H1 (cell line): ENCODE measurements around the gene CTSL. TPM values are rescaled to one million over a fixed set of nuclear protein-coding genes. Genes with fewer than 3 reads are reported as not detected.

Source experiments
- CTCF ChIA-PET: fragments of 300-600 bp; sonication (Branson Sonifier 250); formaldehyde crosslinking; loops from one replicate; lab custom pipeline; 2021; ENCODE audit not compliant: partially characterized antibody; lab: Charles Lee
- POLR2A ChIA-PET: fragments of 300-600 bp; sonication (Branson Sonifier 250); formaldehyde crosslinking; loops from one replicate; lab custom pipeline; 2021; ENCODE audit warnings: inconsistent platforms; ENCODE audit not compliant: partially characterized antibody; lab: Charles Lee
- DNase-seq, 2 experiments: peaks; one replicate each; pipeline versions ENCODE4 v3.0.0 to v3.0.0-alpha.2; 2010 to 2022; ENCODE audit warnings: low spot score in 2 of 2, low read depth in 1 of 2, mixed read lengths in 1 of 2
- FAIRE-seq: peaks from 2 replicates; lab custom pipeline; 2011; peaks lifted over from hg19 to GRCh38; lab: Jason Lieb, UNC
- H2AFZ ChIP-seq: 2 replicates; pipeline ENCODE4 v1.8.1; 2012; ENCODE audit warnings: low read length, inconsistent platforms
- H2AK5ac ChIP-seq: 2 replicates; pipeline ENCODE4 v1.6.1; 2013; ENCODE audit warnings: low read depth, low read length
- H2BK120ac ChIP-seq: replicated peaks from 2 replicates; pipeline ENCODE3; 2013; ENCODE audit warnings: low read depth, low read length, inconsistent platforms
- H2BK12ac ChIP-seq: 2 replicates; pipeline ENCODE4 v1.6.1; 2013; ENCODE audit warnings: low read depth, low read length
- H2BK15ac ChIP-seq: 2 replicates; pipeline ENCODE4 v1.6.1; 2013; ENCODE audit warnings: low read length
- H2BK20ac ChIP-seq: 2 replicates; pipeline ENCODE4 v1.6.1; 2013; ENCODE audit warnings: low read length
- H2BK5ac ChIP-seq: 2 replicates; pipeline ENCODE4 v1.6.1; 2013; ENCODE audit warnings: low read depth, low read length
- H3K14ac ChIP-seq: 2 replicates; pipeline ENCODE4 v1.6.1; 2013; ENCODE audit warnings: inconsistent platforms; ENCODE audit not compliant: insufficient read length
- H3K18ac ChIP-seq: 2 replicates; pipeline ENCODE4 v1.6.1; 2013; ENCODE audit warnings: low read length; ENCODE audit errors: extremely low read depth
- H3K23ac ChIP-seq: 2 replicates; pipeline ENCODE4 v1.6.1; 2013; ENCODE audit warnings: inconsistent platforms; ENCODE audit not compliant: insufficient read length
- H3K23me2 ChIP-seq: 2 replicates; pipeline ENCODE4 v1.6.1; 2013; ENCODE audit warnings: low read depth, low read length
- H3K27ac ChIP-seq: 2 replicates; pipeline ENCODE4 v1.6.1; 2011; ENCODE audit warnings: low read depth, low read length, inconsistent platforms
- H3K27me3 ChIP-seq, 4 experiments: replicated peaks in 1 of 4; 1 replicate in 1 of 4; 2 replicates in 3 of 4; pipeline versions ENCODE4 v1.6.1 to v1.8.1; 2011 to 2013; ENCODE audit warnings: low read length in 3 of 4, mild to moderate bottlenecking in 3 of 4, inconsistent platforms in 2 of 4, mixed read lengths in 2 of 4, moderate library complexity in 1 of 4; ENCODE audit not compliant: control insufficient read depth in 3 of 4, insufficient read depth in 3 of 4; ENCODE audit errors: extremely low read depth in 1 of 4
- H3K36me3 ChIP-seq, 4 experiments: 2 replicates each; pipeline versions ENCODE4 v1.6.1 to v1.8.1; 2011 to 2013; ENCODE audit warnings: mild to moderate bottlenecking in 4 of 4, low read length in 3 of 4, moderate library complexity in 2 of 4, control low read depth in 1 of 4, inconsistent platforms in 1 of 4; ENCODE audit not compliant: insufficient read depth in 4 of 4, control insufficient read depth in 2 of 4
- H3K4ac ChIP-seq: replicated peaks from 2 replicates; pipeline ENCODE3; 2013; ENCODE audit warnings: low read length, low read depth, mixed read lengths, inconsistent platforms; ENCODE audit not compliant: insufficient read length
- H3K4me1 ChIP-seq, 4 experiments: replicated peaks in 1 of 4; 1 replicate in 1 of 4; 2 replicates in 3 of 4; pipeline versions ENCODE4 v1.6.1 to v1.8.1; 2011 to 2013; ENCODE audit warnings: low read length in 3 of 4, inconsistent platforms in 2 of 4, mixed read lengths in 1 of 4; ENCODE audit not compliant: insufficient read depth in 4 of 4, control insufficient read depth in 3 of 4
- H3K4me2 ChIP-seq, 2 experiments: 2 replicates each; pipeline versions ENCODE4 v1.6.1 to v1.8.1; 2011 to 2013; ENCODE audit warnings: low read depth in 2 of 2, low read length in 2 of 2, control low read depth in 1 of 2, inconsistent platforms in 1 of 2, mild to moderate bottlenecking in 1 of 2; ENCODE audit not compliant: insufficient read depth in 1 of 2
- H3K4me3 ChIP-seq, 4 experiments: fragments of 200-600, 300-600 bp in 1 of 4; sonication (generic), shearing (Covaris generic), sonication (Bioruptor Twin) in 1 of 4; 2 replicates each; pipeline versions ENCODE4 v1.5.1 to v1.8.1; 2011 to 2016; ENCODE audit warnings: low read length in 4 of 4, low read depth in 3 of 4, control low read depth in 2 of 4, inconsistent platforms in 2 of 4, mild to moderate bottlenecking in 2 of 4, mixed read lengths in 1 of 4, moderate library complexity in 1 of 4; ENCODE audit not compliant: insufficient read depth in 2 of 4; ENCODE audit errors: extremely low read depth in 1 of 4
- H3K56ac ChIP-seq: replicated peaks from 2 replicates; pipeline ENCODE3; 2013; ENCODE audit warnings: low read depth, mild to moderate bottlenecking, mixed read lengths, low read length, inconsistent platforms; ENCODE audit not compliant: insufficient read length
- H3K79me1 ChIP-seq: 2 replicates; pipeline ENCODE4 v1.6.1; 2013; ENCODE audit warnings: low read depth, low read length, control low read depth
- H3K79me2 ChIP-seq, 2 experiments: 2 replicates each; pipeline versions ENCODE4 v1.6.1 to v1.8.1; 2012 to 2013; ENCODE audit warnings: low read length in 2 of 2, mild to moderate bottlenecking in 2 of 2, inconsistent platforms in 1 of 2; ENCODE audit not compliant: insufficient read depth in 2 of 2, control insufficient read depth in 1 of 2
- H3K9ac ChIP-seq, 4 experiments: replicated peaks in 1 of 4; 1 replicate in 1 of 4; 2 replicates in 3 of 4; pipeline versions ENCODE4 v1.6.1 to v1.8.1; 2011 to 2013; ENCODE audit warnings: low read depth in 3 of 4, low read length in 3 of 4, control low read depth in 2 of 4, mild to moderate bottlenecking in 2 of 4, moderate library complexity in 2 of 4, inconsistent platforms in 1 of 4; ENCODE audit errors: extremely low read depth in 1 of 4
- H3K9me3 ChIP-seq, 2 experiments: 2 replicates each; pipeline versions ENCODE4 v1.6.1 to v1.8.1; 2012 to 2013; ENCODE audit warnings: mild to moderate bottlenecking in 2 of 2, moderate library complexity in 2 of 2, control low read depth in 1 of 2, inconsistent platforms in 1 of 2, low read depth in 1 of 2, low read length in 1 of 2, mixed read lengths in 1 of 2; ENCODE audit not compliant: insufficient read depth in 2 of 2
- H4K20me1 ChIP-seq, 2 experiments: replicated peaks in 1 of 2; 2 replicates each; pipeline versions ENCODE3 to v1.8.1; 2011 to 2013; ENCODE audit warnings: inconsistent platforms in 2 of 2, low read length in 2 of 2, mild to moderate bottlenecking in 1 of 2; ENCODE audit not compliant: insufficient read depth in 2 of 2, control insufficient read depth in 1 of 2
- H4K5ac ChIP-seq: 2 replicates; pipeline ENCODE4 v1.6.1; 2013; ENCODE audit warnings: low read length, low read depth, mixed read lengths, inconsistent platforms; ENCODE audit not compliant: insufficient read length
- H4K8ac ChIP-seq: 2 replicates; pipeline ENCODE4 v1.8.0; 2013; ENCODE audit warnings: mild to moderate bottlenecking, moderate library complexity, low read length, inconsistent platforms; ENCODE audit not compliant: insufficient read depth; ENCODE audit errors: extremely low read depth
- H4K91ac ChIP-seq: replicated peaks from 2 replicates; pipeline ENCODE3; 2013; ENCODE audit warnings: low read length, mixed read lengths, inconsistent platforms; ENCODE audit not compliant: insufficient read length
- CBX5 ChIP-seq: fragments of 300-800, 300-1000 bp; sonication (generic); IDR thresholded peaks from 2 replicates; pipeline ENCODE4 v1.7.1; 2016; ENCODE audit warnings: antibody characterized with exemption, low read length, low read depth
- CREB1 ChIP-seq: IDR thresholded peaks from 2 replicates; pipeline ENCODE4 v1.6.1; 2012; ENCODE audit warnings: inconsistent platforms
- CTBP2 ChIP-seq: IDR thresholded peaks from 2 replicates; pipeline ENCODE4 v1.7.0; 2011; ENCODE audit warnings: borderline replicate concordance, mild to moderate bottlenecking, moderate library complexity, mixed read lengths, low read length; ENCODE audit not compliant: insufficient read depth, insufficient read length
- EGR1 ChIP-seq: IDR thresholded peaks from 2 replicates; pipeline ENCODE4 v1.6.1; 2011; ENCODE audit warnings: low read depth, low read length, borderline replicate concordance
- EP300 ChIP-seq, 2 experiments: IDR thresholded peaks; 1 replicate in 1 of 2; 2 replicates in 1 of 2; pipeline ENCODE4 v1.6.1; 2011 to 2012; ENCODE audit warnings: low read depth in 2 of 2, low read length in 2 of 2, mild to moderate bottlenecking in 2 of 2, borderline replicate concordance in 1 of 2, inconsistent platforms in 1 of 2, moderate library complexity in 1 of 2
- NANOG ChIP-seq: IDR thresholded peaks from 2 replicates; pipeline ENCODE4 v1.6.1; 2011; ENCODE audit warnings: low read length, low read depth, mild to moderate bottlenecking, inconsistent platforms; ENCODE audit not compliant: insufficient read depth, poor library complexity, severe bottlenecking
- RBBP5 ChIP-seq: IDR thresholded peaks from 2 replicates; pipeline ENCODE4 v1.7.1; 2012; ENCODE audit warnings: low read depth, mild to moderate bottlenecking, inconsistent platforms, low read length, moderate library complexity, borderline replicate concordance
- RFX5 ChIP-seq: IDR thresholded peaks from 2 replicates; pipeline ENCODE4 v1.6.1; 2011; ENCODE audit warnings: low read depth, low read length, improper control_type of control experiment, borderline replicate concordance
- RNF2 ChIP-seq: fragments of 200-900, 300-1000 bp; sonication (generic); IDR thresholded peaks from 2 replicates; pipeline ENCODE4 v1.7.1; 2016; ENCODE audit warnings: borderline replicate concordance, low read depth, mild to moderate bottlenecking, antibody characterized with exemption, low read length; ENCODE audit not compliant: poor library complexity, severe bottlenecking; ENCODE audit errors: missing control alignments
- SIN3A ChIP-seq, 2 experiments: IDR thresholded peaks in 1 of 2; conservative IDR thresholded peaks in 1 of 2; 2 replicates each; pipeline ENCODE4 v1.6.1; 2011 to 2012; ENCODE audit warnings: low read length in 2 of 2, improper control_type of control experiment in 1 of 2, low read depth in 1 of 2, mild to moderate bottlenecking in 1 of 2
- WGBS, 2 experiments: shearing (Covaris generic) in 1 of 2; methylation state at CpG; one replicate each; pipeline versions ENCODE4 v1.1.6 to v1.1.7; 2013 to 2015; ENCODE audit warnings: low lambda C conversion rate in 2 of 2, mixed read lengths in 2 of 2, inconsistent platforms in 1 of 2, low coverage in 1 of 2, missing lambda C conversion rate in 1 of 2; ENCODE audit not compliant: insufficient replicate concordance in 2 of 2, insufficient coverage in 1 of 2, insufficient read length in 1 of 2; ENCODE audit errors: extremely low coverage in 1 of 2, missing lambda C conversion rate in 1 of 2; 5-methylcytosine and 5-hydroxymethylcytosine counted together
- polyA plus RNA-seq, 7 experiments: library from polyadenylated mRNA; depleted of rRNA in 3 of 7; stranded (reverse) in 5 of 7; unstranded in 2 of 7; fragments of >200 nt in 5 of 7; fragments of 200-250 nt in 2 of 7; gene quantifications; 1 replicate in 5 of 7; 2 replicates in 1 of 7; 4 replicates in 1 of 7; pipeline versions ENCODE4 v1.2.1 to v1.2.3, GENCODE V29; 2011 to 2013; ENCODE audit warnings: missing spikeins in 2 of 7, mixed read lengths in 2 of 7
- total RNA-seq: library from RNA; stranded (reverse); fragmentation: NEBNext Ultra II Directional; extraction: Animal tissue kit (Norgen Biotek cat#: 25700); gene quantifications from 2 replicates; pipeline ENCODE4 v1.2.1, GENCODE V29; 2021

The CTSL gene
- total and polyA plus RNA-seq, 2 of the 8 experiments (the other 6 are each of a cell fraction or from before 2014, with no cell fraction given) = 34.2 to 38.2 TPM

DNA sequence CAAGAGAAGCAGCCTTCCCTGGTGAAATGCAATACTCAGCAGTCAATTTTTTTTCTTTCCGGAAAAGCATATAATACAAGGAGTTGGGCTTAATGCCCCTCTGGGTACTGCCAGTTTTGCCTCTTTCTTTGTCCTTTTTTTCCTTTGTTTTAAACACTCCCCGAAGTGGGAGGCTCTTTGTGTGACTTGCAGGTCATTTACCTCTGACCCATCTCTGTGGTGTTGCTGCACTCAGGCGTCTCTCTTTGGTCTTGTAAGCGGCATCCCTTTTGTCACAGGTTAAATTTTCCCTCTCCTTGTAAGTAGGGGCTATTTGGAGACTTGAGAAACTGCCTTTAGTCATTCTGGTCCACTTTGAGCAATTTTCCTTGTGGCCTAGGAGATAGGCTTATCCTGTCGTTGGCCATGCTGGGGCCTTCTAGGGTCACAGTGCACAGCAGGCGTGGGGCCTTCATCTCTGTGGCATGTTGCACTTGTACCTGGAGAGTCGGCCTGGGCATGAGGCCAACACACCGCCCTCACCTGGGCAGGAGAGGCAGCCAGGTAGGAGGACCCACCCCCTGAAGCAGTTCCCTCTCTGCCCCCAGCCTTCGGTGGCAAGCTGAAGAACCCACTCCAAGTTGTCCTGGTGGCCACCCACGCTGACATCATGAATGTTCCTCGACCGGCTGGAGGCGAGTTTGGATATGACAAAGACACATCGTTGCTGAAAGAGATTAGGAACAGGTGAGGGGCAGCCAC lies 27.7 kb upstream of the CTSL start:
- 91% methylated on average over 14 of the region's 14 CpGs; no CpG with 5 or more reads in 1 of the 2 experiments for WGBS, 2 experiments
- CTCF ChIA-PET = interaction anchor here (0.8 to 8.5 kb wide), 4 partner anchors 11 to 340 kb away, joined by 3 to 61 read pairs (median 3); no protein-coding TSS in a partner anchor
- TF ChIP-seq CREB1 = no peak
- TF ChIP-seq CTBP2 = no peak
- TF ChIP-seq CBX5 = no peak
- no peak for TF ChIP-seq SIN3A (conservative IDR thresholded peaks at IDR 0.05 in 1 of 2, IDR thresholded peaks at IDR 0.05 in 1 of 2; ENCODE audit: low read depth in 1 of 2, low read length in 2 of 2)
- no peak for TF ChIP-seq EP300 (IDR thresholded peaks at IDR 0.05; ENCODE audit: borderline replicate concordance in 1 of 2, low read depth in 2 of 2, low read length in 2 of 2)
- TF ChIP-seq RFX5 = no peak
- TF ChIP-seq RBBP5 = no peak
- no peak for TF ChIP-seq EGR1
- TF ChIP-seq RNF2 = no peak
- TF ChIP-seq NANOG = no peak

More for the DNA sequence above, 27.7 kb upstream of the CTSL start:
- H3K27ac ChIP-seq = no peak overlapping the region
- H3K36me3 ChIP-seq = peaks cover 17 to 71% (median 39%) of the 10 kb centered on the region in 4 experiments
- H2AK5ac ChIP-seq = no peak overlapping the region
- H4K20me1 ChIP-seq = peaks cover 4 to 5% of the 10 kb centered on the region in 2 experiments
- no peaks in the 10 kb centered on the region for H3K79me2 ChIP-seq
- no peak overlapping the region for H2BK5ac ChIP-seq
- no peak overlapping the region for H2AFZ ChIP-seq
- no peak overlapping the region for H4K91ac ChIP-seq
- no peak overlapping the region for H4K8ac ChIP-seq
- no peak overlapping the region for H3K23ac ChIP-seq
- DNase-seq (no peak), FAIRE-seq (no peak)
- no peak overlapping the region for H3K4me3 ChIP-seq
- no peak overlapping the region for H2BK120ac ChIP-seq
- no peak overlapping the region for H3K9ac ChIP-seq
- no peak overlapping the region for H2BK12ac ChIP-seq
- no peaks in the 10 kb centered on the region for H3K27me3 ChIP-seq
- no peak overlapping the region for H3K4ac ChIP-seq
- no peak overlapping the region for H3K4me2 ChIP-seq
- H3K18ac ChIP-seq = no peak overlapping the region
- H3K23me2 ChIP-seq = no peaks in the 10 kb centered on the region
- H4K5ac ChIP-seq = no peak overlapping the region
- no peak overlapping the region for H2BK15ac ChIP-seq
- no peak overlapping the region for H3K56ac ChIP-seq
- no peak overlapping the region for H3K14ac ChIP-seq
- POLR2A ChIA-PET = no interaction called here
- no peaks in the 10 kb centered on the region; the same call in 1 of the 2 replicates for H3K79me1 ChIP-seq
- no peak overlapping the region for H2BK20ac ChIP-seq
- no peaks in the 10 kb centered on the region for H3K9me3 ChIP-seq
- H3K4me1 ChIP-seq = 0 out of 7 replicates have a peak, but pooled peaks cover 0 to 4% (median 0%) of the 10 kb centered on the region in 4 experiments
